Left lobe of liver (tissue), 2 donors: Measurements from ENCODE around the gene PHYKPL. TPM values are rescaled to one million over a fixed set of nuclear protein-coding genes. Genes with fewer than 3 reads are reported as not detected.
"Not testable (repeated sequence)": the region's sequence is repeated elsewhere in the genome, so short reads cannot be mapped to it uniquely, and the experiment has no call there.

ENCODE experiments used
- ATAC-seq: fragments of 200-7000 bp; cut with Tn5 transposase; one replicate; pipeline ENCODE4 v1.9.1; 2020; ENCODE audit warnings: mild to moderate bottlenecking, moderate library complexity
- DNase-seq: peaks from one replicate; pipeline ENCODE4 v3.0.0-alpha.2; 2020; ENCODE audit warnings: low spot score
- total RNA-seq: library from RNA; stranded (reverse); gene quantifications from one replicate; pipeline ENCODE4 v1.2.1, GENCODE V29; 2021
- donor health status: DM: no; HTN: no; CAD: no; lungs with moderate emphysema.
- donor health status: DM: no; HTN: yes; CAD: no.

PHYKPL gene
- total RNA-seq, 1 donor from 2014 or later, result 74.1 TPM

DNA sequence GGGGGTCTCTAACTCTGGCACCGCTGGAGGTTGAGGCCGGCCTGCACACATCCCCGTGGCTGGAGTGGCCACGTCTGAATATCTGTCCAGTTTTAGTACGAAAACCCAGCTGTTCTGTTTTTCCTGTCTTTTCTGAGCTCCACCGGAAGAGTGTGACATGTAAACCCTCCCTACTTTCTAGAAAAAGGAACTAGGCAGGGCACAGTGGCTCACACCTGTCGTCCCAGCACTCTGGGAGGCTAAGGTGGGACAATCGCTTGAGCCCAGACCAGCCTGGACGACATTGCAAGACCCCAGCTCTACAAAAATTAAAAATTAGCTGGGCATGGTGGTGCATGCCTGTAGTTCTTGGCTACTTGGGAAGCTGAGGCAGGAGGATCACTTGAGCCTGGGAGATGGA lies 8.2 kb upstream of the PHYKPL start:
- ATAC-seq, result no peak
- DNase-seq, result no peak

DNA sequence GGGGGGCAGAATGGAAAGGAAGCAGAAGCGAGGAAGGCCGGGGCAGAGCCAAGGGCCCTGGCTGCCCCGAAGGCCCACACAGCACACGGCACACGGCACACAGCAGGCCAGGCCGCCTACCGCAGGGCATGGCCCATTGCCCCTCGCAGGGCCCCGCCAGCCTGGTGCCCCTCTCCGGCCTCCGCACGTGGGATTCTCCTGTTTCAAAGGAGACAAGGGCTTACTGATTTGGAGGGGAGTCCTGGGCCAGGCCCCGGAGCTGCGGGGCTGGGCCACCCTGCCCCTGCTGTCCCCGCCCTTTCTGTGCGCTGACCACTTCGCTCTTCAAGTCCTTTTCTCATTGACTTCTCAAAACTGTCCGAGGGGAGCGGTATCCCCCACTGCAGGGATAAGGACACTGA lies 7.7 kb upstream of the PHYKPL start:
- no peak for ATAC-seq
- DNase-seq, result no peak

DNA sequence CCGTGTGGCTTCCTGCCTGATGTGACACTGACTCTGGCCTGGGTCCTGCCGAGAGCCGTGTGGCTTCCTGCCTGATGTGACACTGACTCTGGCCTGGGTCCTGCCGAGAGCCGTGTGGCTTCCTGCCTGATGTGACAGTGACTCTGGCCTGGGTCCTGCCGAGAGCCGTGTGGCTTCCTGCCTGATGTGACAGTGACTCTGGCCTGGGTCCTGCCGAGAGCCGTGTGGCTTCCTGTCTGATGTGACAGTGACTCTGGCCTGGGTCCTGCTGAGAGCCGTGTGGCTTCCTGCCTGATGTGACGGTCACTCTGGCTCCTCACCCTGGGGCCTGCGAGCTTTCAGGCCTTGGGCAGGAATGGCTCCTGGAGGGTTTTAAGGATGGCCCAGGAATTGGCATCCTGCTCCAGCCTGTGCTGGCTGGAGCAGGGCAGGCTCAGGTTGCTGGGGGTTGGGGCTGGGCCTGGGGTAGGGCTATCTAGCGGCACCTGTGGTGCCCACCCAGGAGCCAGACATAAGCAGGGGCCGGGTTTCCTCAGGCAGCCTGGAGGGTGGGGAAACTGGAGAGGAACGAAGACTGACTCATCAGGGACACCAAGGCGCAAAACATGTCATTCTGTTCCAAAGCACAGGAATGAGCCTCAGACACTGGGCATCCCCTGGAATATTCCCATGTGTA lies 7.2 kb upstream of the PHYKPL start:
- peak; percentile 35 for ATAC-seq
- DNase-seq, result peak; percentile 83

DNA sequence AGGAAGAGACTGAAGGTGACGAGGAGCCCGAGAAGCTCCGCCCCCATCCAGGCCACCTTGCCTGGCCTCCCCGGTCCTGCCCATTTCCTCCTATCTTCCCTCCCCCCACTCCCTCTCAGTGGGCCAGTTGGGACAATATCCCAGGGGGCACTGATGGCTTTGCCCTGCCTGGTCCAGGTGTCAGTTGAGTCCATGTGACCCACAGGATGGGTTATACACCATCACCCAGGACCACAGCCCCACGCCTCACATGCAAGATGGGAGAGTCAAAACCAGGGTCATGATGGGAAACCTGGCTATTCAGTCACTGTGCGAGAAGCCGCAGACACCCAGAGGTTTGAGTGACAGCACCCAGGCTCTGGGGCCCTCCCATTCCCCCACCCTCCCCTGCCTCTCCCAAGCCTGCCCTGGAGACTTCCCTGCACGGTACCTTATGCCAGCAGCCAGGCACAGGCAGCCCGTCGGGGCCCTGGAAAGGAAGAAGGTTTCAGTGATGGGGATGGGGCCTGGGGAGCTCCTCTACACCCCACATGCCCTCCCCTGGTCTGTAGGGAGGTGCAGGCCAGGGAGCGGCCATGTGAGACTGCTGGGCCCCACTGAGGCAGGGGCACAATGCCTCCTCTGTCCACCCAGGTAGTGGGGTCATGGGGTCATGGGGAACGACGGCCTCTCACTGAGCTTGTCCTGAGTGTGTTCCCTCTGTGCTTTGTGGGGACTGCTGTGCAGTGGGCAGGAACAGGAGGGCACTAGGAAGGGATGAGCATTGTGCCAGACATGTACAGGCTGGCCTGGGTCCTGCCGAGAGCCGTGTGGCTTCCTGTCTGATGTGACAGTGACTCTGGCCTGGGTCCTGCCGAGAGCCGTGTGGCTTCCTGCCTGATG lies 6.3 kb upstream of the PHYKPL start:
- ATAC-seq, result peak; percentile 38
- peak; percentile 71 for DNase-seq

DNA sequence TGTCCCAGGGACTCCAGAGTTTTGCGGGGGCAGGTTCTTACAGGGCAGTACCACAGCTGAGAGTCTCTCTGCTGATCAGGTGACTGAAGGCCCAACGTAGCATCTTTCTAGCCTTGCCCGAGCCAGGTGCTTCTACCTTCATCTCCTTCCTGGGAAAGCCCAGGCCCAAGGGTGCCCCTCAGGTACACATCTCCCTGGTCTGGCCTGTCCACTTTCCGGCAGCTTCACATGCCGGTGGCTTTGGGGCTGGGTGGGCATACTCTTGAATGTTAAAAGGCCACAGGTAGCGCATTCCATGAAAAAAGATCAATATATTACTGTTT lies 5.7 kb upstream of the PHYKPL start:
- DNase-seq (no peak), ATAC-seq (no peak)

DNA sequence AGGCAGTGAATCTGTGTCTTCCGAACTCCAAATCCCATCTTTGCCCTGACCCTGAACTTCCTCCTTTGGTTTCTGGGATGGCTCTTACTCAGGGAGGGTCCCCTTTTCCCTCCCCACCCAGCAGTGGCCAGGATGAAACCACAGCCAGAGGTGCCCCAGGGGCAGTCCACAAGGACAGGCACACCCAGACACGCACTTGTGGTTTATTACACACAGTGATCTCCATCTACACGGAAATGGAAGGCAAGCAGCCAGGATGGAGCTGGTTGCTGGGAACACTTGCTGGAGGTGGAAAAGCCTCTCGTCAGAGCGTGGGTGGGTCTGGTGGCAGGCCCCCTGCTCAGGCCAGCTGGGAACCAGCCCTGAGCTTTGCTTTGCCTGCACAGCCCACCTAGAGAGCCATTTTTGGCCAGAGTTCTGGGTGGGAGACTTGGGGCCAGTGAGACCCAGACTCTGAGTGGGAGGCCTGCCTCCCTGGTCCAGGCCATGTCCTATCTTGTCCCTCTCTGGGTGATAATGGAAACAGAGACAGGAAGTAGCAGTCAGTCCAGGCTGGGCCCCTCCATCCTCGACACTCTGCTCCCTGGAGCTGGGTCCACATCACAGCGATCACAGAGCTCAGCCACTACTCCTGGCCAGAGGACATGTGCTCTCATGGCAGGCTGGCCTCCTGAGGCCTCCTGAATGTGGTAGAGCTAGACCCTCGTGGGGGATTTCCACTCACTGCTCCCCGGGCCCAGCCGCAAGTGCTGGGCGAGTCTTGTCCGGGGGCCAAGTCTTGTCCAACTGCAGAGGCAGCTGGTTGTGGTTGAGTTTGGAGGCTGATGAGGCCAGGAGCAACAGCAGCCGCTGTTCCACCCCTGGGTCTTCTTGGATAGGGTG lies 5.1 kb upstream of the PHYKPL start:
- no peak for ATAC-seq
- DNase-seq, result no peak

DNA sequence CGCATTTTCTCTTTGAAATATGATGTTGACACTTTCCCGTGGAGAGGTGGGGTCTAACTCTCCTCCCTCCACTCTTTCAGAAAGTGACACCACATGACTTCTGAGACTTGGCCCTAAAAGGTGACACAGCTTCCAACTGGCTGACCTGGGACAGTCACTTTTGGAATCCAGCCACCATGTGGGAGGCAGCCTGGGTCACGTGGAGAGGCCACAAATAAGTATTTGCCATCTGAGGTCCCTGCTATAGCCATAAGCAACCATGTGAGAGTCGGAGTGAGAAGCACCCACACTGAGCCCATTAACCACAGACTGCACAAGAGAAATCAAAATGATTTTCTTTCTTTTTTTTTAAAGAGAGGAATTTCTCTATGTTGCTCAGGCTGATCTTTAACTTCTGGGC lies 4.1 kb upstream of the PHYKPL start:
- DNase-seq (peak; percentile 92), ATAC-seq (peak; percentile 38)

DNA sequence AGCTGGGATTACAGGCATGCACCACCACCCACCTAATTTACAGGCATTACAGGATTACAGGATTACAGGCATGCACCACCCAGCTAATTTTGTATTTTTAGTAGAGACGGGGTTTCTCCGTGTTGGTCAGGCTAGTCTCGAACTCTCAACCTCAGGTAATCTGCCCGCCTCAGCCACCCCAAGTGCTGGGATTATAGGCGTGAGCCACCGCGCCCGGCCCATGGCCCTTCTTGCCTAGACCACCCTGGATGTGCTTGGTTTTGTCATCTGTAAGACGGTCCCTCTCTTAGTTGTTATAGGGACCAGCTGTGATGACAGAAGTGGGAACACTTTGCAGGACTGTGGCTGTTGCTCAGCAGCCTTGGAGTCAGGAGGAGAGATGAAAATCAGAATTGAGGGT lies 3.5 kb upstream of the PHYKPL start:
- DNase-seq, result no peak
- ATAC-seq, result no peak

DNA sequence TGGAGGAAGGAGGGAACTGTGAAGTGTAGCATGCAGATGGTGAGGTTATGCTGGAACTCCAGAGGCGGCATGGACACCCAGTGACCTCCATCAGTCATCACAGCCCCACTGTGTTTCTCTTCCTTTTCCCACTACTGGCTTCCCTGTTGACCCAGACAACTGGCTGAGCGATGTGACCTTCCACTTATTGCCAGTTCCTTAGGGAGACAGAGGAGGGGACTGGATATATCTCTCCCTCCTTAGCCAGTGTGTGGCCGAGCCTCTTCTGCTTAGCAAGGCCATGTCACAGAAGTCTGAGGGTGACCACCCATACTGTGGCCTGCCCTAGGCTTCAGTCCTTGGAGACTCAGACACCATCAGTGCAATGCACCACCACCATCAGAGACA lies 3.0 kb upstream of the PHYKPL start:
- no peak for DNase-seq
- no peak for ATAC-seq

DNA sequence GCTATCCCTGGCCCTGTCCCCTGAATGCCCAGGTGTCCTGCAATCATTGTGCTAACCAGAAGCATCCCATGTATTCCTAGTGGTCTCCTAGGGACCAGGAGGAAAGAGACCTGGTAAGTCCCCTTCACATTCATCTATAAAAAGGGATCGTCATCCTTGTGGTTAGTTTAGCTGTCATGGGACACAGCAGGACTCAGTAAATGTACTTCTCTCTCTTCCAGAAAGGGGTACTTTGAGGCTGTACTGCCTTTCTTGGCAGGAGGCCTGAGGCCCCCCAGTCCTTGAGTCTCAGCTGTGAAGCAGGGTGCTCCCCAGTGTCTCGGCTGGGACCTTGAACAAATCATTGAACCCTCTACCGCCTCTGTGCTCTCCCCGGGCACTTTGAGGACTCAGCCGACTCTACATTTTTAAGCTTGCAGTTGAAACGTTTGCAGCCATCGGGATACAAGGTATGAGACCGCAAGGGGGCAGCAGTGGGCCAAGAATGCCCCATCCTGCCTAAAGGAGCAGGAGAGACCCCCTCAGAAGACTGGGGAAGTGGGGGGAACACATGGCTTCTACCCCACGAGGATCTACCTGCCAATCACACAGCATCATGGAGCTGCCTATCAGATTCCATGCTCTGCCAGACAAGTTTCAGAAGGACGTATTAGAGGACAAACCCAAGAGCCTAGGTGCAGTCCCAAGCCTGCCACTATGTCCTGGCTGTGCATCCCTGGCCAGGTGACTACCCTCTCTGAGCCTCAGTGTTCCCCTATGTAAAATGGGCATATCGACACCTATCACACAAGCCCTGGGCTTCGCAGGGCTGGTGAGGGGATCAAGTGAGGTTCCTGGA lies 2.4 kb upstream of the PHYKPL start:
- DNase-seq (peak; percentile 78), ATAC-seq (peak; percentile 24)

DNA sequence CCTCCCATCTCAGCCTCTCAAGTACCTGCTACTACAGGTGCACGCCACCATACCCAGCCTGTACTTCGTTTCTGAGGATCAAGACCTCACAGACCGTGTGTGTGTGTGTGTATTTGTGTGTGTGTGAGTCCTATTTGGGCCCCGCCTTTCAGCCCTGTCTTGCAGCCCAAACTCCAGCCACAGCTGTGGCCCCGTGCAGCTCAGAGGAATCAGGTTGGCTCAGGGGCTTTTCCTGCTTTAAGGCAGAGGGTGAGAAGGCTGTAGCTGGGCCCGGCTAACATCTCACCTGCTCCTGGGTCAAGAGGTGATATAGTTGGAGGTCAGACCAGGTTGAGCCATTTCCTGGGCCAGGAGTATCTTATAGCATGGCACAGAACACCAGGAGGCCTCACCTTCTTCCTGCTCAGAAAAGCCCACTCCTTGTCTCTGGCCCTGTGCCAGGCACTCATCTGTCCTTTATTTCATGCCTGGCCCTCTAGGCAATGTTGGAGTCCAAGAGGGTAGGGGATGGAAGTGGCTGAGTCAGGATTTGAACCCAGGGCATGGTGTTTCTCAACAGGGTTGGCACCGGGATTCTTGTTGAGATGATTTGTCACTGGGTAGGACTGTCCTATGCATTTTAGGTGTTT lies 1.6 kb upstream of the PHYKPL start:
- no peak for DNase-seq
- no peak for ATAC-seq

DNA sequence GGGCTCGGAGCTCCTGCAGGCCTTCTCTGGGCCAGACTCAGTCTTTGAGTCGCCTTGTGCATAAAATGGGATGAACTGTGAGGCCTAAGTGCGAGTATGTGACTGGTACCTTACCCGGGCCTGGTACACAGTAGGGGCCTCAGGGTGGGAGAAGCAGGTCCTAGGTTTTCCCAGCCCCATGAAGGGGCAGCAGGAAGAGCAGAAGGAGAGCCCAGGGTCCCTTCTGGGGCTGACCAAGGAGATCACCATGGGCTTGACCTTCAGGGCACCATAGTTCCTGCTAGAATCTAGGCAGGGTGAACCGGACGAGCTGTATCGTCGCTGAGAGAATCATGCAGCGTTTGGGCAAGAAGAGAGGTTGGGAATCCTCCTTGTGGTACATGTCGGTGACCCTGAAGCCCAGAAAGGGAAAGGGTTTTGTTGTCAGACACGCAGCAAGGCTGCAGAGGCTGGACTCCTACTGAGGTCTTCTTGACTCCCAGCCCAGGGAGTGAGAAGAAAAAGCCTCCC lies 373 bp upstream of the PHYKPL start:
- ATAC-seq, result peak; percentile 0
- no peak for DNase-seq

DNA sequence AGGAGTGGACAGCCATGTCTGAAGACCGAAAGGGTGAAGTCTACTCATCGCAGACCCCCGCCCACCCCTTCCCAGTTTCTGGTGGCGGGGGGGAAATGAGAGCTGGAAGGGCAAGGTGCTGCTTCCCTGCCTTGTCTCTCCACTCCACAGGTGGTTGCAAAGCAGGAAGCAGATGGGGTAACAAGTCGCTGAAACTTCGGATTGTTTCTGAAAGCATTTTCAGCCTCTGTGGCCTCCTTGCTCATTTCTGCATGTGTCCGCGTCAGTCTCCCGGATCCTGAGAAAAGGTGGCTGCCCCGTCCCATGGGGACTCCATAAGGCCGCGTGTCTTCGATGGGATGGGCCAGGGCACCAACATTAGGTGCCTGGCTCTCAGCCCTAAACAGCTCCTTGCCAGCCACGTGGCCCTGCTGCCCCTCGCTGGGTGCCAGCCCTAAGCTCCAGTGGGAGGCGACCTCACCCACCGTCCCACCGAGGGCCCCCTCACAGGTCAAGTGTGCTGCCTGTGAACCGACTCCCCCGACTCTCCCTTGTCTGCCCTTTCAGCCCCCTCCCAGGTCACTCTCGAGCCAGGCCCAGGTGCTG lies 971 bp downstream of the PHYKPL start:
- DNase-seq, result no peak
- peak; percentile 4 for ATAC-seq

DNA sequence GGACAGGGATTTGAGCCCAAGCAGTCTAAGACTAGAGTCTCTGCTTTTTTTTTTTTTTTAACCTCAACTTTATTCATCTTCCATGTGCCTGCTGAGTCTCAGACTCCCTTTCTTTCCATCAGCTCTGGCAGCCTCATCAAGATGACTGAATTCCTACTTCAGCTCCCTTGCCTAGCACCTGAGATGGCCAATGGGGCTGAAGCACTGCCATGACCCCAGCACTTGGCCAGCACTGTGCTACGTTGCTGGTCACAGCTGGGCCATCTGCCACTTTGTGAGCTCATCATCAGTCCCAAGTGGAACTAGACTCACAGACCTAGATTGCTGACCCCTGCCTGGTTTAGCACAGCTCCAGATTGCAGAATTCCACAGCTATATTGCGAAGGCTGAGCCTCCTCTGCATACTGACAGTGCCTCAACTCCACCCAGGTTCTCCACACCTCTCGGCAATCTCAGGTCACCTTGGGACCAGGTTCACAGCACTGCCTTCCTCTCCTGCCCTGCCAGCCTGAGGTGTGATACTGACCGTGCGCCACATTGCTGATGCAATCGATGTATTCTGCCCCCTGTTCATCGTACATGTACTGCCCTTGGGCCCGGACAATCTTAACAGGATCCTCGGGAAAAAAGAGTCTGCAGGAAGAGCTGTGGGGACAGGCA lies 1.6 kb downstream of the PHYKPL start:
- DNase-seq (peak; percentile 93), ATAC-seq (peak; percentile 59)

DNA sequence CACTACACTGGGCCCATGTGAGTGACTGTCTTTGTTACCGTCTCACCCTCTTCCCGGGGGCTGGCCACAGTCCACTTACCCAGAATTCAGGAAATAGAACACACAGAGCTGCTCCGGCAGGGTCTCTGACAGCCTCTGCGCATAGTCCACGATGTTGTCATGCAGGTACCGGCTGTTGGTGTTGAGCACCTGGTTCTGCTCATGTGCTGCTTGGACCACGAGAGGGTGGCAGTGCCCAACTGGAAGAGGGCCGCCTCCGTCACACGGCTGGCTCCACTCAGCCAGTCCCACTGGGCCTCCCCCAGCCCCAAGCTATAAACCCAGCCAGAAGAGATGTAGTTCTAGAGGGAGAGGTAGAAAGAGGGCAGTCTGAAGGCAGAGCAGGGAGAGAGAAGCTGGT lies 2.7 kb downstream of the PHYKPL start:
- DNase-seq (no peak), ATAC-seq (no peak)

DNA sequence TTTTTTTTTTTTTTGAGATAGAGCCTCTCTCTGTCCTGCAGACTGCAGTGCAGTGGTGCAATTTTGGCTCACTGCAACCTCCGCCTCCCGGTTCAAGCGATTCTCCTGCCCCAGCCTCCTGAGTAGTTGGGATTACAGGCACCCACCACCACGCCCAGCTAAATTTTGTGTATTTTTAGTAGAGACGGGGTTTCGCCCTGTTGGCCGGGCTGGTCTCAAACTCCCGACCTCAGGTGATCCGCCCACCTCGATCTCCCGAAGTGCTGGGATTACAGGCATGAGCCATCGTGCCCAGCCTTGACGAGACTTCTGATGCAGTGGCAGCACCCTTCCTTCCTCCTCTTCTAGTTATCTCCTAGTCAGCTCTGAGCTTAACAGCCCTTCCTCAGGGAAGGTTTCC lies 3.5 kb downstream of the PHYKPL start:
- DNase-seq, ATAC-seq: not testable (repeated sequence)

DNA sequence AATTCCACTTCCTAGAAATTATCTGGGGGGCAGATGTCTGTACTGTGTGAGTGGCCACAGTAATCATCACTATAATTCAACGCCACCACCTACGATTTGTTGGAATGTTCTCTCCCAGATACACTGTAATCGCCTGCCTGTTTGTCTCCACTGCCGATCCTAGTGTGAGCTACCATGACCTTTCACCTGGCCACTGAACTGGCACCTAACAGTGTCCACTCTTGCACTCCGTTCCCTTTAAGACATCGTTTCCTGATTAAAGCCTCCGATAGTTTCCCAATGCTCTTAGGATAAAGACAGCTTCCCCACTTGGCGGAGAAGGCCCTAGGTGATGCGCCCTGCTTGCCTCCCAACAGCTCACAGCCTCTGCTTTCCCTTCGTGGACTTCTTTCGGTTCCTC lies 4.0 kb downstream of the PHYKPL start:
- ATAC-seq (no peak), DNase-seq (no peak)

DNA sequence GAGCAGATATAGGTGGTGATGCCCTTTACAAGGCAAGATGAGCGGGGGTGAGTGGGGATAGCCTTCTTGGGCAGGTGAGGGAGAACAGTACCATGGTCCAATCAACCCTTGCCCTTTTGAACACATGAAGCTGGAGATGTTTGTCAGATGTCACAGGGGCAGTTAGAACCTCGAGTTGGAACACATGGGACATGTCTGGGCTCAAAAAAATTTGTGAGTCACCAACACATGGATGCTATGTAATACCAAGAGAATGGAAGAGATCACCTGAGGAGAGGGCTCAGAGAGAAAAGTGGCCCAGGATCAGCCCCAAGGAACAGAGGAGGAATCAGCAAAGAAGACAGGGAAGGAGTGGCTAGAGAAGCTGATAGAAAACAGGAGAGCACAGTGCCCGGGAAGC lies 4.7 kb downstream of the PHYKPL start:
- ATAC-seq (no peak), DNase-seq (no peak)

DNA sequence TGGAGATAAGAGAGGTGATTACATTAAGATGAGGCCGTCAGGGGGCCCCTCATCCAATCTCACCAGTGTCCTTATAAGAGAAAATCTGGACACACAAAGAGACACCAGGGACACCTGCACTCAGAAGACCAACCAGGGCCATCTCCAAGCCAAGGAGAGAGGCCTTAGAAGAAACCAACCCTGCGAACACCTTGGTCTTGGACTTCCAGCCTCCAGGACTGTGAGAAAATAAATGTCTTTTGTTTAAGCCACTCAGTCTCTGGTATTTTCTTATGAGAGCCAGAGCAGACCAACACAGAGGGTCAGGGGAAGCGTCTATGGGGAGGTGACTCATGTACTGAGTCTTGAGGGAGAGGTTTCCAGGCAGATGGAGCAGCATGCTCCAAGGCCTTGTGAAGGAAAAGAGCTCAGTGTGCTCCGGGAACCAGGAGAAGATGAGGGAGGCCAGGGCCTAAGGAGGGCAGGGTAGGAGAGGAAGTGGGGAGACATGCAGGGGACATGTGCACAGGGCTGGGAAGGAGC lies 5.4 kb downstream of the PHYKPL start:
- ATAC-seq (no peak), DNase-seq (no peak)
